GM06990 (cell line): ENCODE data around the gene TMEM200B.
"Not testable (repeated sequence)": the region's sequence is repeated elsewhere in the genome, so short reads cannot be mapped to it uniquely, and the experiment has no call there.

Experiments
- DNase-seq: peaks from one replicate; pipeline ENCODE4 v3.0.0-alpha.2; 2011; ENCODE audit not compliant: insufficient read length; ENCODE audit errors: extremely low read depth
- H3K27me3 ChIP-seq: replicated peaks from 2 replicates; pipeline ENCODE4 v1.6.0; 2011; ENCODE audit warnings: low read length; ENCODE audit not compliant: control insufficient read depth, insufficient read depth
- H3K36me3 ChIP-seq: 2 replicates; pipeline ENCODE4 v1.5.1; 2011; ENCODE audit warnings: low read length; ENCODE audit not compliant: control insufficient read depth, insufficient read depth
- H3K4me3 ChIP-seq: replicated peaks from 2 replicates; pipeline ENCODE4 v1.5.1; 2011; ENCODE audit warnings: low read depth, mild to moderate bottlenecking, control low read depth, low read length
- TF ChIP-seq, protein P1 (sequence below): IDR thresholded peaks from 2 replicates; pipeline ENCODE4 v1.5.1; 2011; ENCODE audit warnings: low read length, control low read depth, mild to moderate bottlenecking, inconsistent platforms; ENCODE audit not compliant: insufficient read depth, poor library complexity, severe bottlenecking

TMEM200B gene

GRCh38 chr1:29084196-29084521 lies 39.5 kb downstream of the TMEM200B start:
- H3K4me3 ChIP-seq: no peak overlapping the region
- H3K36me3 ChIP-seq: no peaks in the 10 kb centered on the region
- no peak for DNase-seq
- no peaks in the 10 kb centered on the region for H3K27me3 ChIP-seq
- TF ChIP-seq, protein P1, sequence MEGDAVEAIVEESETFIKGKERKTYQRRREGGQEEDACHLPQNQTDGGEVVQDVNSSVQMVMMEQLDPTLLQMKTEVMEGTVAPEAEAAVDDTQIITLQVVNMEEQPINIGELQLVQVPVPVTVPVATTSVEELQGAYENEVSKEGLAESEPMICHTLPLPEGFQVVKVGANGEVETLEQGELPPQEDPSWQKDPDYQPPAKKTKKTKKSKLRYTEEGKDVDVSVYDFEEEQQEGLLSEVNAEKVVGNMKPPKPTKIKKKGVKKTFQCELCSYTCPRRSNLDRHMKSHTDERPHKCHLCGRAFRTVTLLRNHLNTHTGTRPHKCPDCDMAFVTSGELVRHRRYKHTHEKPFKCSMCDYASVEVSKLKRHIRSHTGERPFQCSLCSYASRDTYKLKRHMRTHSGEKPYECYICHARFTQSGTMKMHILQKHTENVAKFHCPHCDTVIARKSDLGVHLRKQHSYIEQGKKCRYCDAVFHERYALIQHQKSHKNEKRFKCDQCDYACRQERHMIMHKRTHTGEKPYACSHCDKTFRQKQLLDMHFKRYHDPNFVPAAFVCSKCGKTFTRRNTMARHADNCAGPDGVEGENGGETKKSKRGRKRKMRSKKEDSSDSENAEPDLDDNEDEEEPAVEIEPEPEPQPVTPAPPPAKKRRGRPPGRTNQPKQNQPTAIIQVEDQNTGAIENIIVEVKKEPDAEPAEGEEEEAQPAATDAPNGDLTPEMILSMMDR: no peak

DNA sequence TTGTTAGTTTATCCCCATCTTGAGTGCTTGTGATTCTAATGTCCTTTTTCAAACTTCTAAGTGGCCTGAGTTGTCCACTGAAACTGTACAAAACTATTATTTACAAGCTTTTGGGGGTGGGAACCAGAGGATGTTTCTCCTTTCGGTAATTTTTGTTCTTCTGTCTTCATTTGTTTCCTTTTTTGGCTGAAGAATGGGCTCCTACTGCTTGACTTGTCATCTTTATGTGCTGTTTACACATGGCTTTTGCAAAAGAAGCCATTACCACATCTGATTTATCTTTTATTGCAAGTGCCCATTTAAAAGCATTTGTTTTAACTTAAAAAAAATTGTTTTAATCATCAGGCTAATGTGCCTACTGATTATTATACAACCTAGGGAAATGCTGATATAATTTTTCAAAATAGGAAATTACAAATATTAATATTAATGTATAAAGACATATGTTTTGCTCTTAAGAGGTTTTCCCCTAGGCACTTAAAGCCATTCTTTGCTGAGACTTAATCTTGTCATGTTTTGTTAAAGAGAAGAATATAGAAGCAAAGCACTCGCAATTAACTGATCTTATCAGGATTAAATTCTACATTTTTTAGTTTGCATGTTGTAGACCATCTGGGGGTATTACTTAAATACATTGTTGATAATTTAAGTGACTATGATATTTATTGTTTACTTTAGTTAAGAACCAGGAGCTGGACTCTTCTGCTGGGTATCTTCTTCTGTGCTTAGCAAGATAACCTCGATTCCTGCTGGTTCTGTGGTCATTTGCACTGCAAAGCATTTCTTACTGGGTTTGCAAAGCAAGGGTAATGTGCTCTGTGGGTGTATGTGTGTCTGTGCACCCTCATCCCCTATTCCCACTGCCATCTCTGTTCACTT lies 40.1 kb downstream of the TMEM200B start:
- Histone ChIP-seq H3K36me3 (no peaks in the 10 kb centered on the region), H3K27me3 (no peaks in the 10 kb centered on the region), H3K4me3 (no peak overlapping the region)
- TF ChIP-seq, protein P1: no peak
- DNase-seq: no peak

DNA sequence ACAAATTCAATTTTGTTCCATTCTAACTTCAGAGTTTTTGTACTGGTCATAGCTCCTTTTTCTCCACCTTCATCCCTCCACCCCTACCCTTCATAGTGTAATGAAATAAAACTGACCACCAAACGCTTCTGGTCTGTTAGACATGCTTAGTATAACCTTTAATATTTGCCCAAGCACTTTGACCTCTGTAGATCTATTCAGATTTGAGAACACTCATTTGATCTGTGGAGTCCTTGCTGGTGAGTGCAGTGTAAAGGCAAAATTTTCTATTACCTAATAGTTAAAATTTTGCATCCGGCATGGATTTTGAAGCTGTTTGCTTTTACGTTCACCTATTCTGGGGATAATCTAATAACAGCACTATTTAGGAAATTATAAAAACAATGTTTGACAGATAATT lies 41.2 kb downstream of the TMEM200B start:
- no peak overlapping the region for H3K4me3 ChIP-seq
- TF ChIP-seq, protein P1: no peak
- H3K27me3 ChIP-seq: no peaks in the 10 kb centered on the region
- H3K36me3 ChIP-seq: no peaks in the 10 kb centered on the region
- DNase-seq: no peak

- no peak for DNase-seq
- Histone ChIP-seq H3K36me3 (no peaks in the 10 kb centered on the region), H3K4me3 (no peak overlapping the region), H3K27me3 (no peaks in the 10 kb centered on the region)
- TF ChIP-seq, protein P1: no peak
Measured at GRCh38 chr1:29081201-29081600, 42.5 kb downstream of the TMEM200B start.

DNA sequence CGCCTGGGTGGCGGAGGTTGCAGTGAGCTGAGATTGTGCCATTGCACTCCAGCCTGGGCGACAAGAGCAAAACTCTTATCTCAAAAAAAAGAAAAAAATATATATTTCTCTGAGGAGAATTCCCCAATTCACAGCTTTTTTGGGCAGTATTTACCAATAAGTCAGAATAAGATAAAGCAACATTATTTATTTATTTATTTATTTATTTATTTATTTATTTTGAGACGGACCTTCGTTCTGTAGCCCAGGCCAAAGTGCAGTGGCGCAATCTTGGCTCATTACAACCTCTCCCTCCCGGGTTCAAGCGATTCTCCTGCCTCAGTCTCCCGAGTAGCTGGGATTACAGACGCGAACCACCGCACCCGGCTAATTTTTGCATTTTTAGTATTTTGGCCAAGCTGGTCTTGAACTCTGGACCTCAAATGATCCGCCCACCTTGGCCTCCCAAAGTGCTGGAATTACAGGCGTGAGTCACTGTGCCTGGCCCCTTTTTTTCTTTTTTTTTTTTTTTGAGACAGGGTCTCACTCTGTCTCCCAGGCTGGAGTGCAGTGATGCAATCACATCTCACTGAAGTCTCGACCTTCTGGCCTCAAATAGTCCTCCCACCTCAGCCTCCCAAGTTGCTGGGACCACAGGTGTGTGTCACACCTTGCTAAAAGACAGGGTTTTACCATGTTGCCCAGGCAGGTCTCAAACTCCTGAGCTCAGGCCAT lies 43.6 kb downstream of the TMEM200B start:
- H3K27me3 ChIP-seq, H3K4me3 ChIP-seq, H3K36me3 ChIP-seq, DNase-seq: not testable (repeated sequence)

GRCh38 chr1:29077155-29077554 lies 46.5 kb downstream of the TMEM200B start:
- no peaks in the 10 kb centered on the region for H3K27me3 ChIP-seq
- no peak overlapping the region for H3K4me3 ChIP-seq
- TF ChIP-seq, protein P1: no peak
- no peak for DNase-seq
- no peaks in the 10 kb centered on the region for H3K36me3 ChIP-seq
